ENCODE measurements around the gene HELT. TPM values are rescaled to one million over a fixed set of nuclear protein-coding genes. Genes with fewer than 3 reads are reported as not detected.

HELT gene
- total and polyA plus RNA-seq, 2 donors (not counting 1 experiment from before 2014, with no cell fraction given): not detected

GRCh38 chr4:185015108-185015507, 3.2 kb upstream of the HELT start:
- H3K4me2 ChIP-seq (ENCODE audit: extremely low read depth, insufficient read depth, low read length): no peak overlapping the region
- no peak overlapping the region for H2AFZ ChIP-seq (ENCODE audit: low read length)
- peaks cover 37% of the 10 kb centered on the region for H3K27me3 ChIP-seq (ENCODE audit: control insufficient read depth, insufficient read depth, low read length)
- H3K79me2 ChIP-seq (ENCODE audit: control insufficient read depth, insufficient read depth, low read length): no peaks in the 10 kb centered on the region
- no peak overlapping the region for H3K9ac ChIP-seq (ENCODE audit: insufficient read depth, low read length)
- peak in 1 of 2 donors; percentile 44 for DNase-seq (ENCODE audit: low read depth in 2 of 2)
- no peaks in the 10 kb centered on the region for H3K4me1 ChIP-seq (ENCODE audit: control insufficient read depth, extremely low read depth, insufficient read depth, low read length)
- H3K9me3 ChIP-seq (ENCODE audit: control insufficient read depth, insufficient read depth, low read depth, low read length): no peaks in the 10 kb centered on the region
- H3K27ac ChIP-seq (ENCODE audit: insufficient read depth, low read length): no peak overlapping the region
- TF ChIP-seq EZH2 (IDR thresholded peaks at IDR 0.05; ENCODE audit: low read length, missing control alignments) (no peak), CTCF (conservative IDR thresholded peaks at IDR 0.05 in 1 of 2, IDR thresholded peaks at IDR 0.05 in 1 of 2; ENCODE audit: low read depth in 1 of 2, low read length in 2 of 2) (peak in 1 of 2 donors; percentile 41)
- no peak overlapping the region for H3K4me3 ChIP-seq (replicated peaks in 1 of 4; ENCODE audit: control extremely low read depth in 1 of 4, insufficient read depth in 1 of 4, low read depth in 3 of 4, low read length in 4 of 4)
- no peaks in the 10 kb centered on the region for H3K36me3 ChIP-seq (ENCODE audit: control insufficient read depth, insufficient read depth, low read length)
- no peaks in the 10 kb centered on the region for H4K20me1 ChIP-seq (ENCODE audit: control insufficient read depth, extremely low read depth, insufficient read depth, low read length)

GRCh38 chr4:185016101-185016940, 2.0 kb upstream of the HELT start:
- DNase-seq (ENCODE audit: low read depth in 2 of 2): no peak
- Histone ChIP-seq H3K36me3 (ENCODE audit: control insufficient read depth, insufficient read depth, low read length) (no peaks in the 10 kb centered on the region), H2AFZ (ENCODE audit: low read length) (no peak overlapping the region), H3K27me3 (ENCODE audit: control insufficient read depth, insufficient read depth, low read length) (peaks cover 45% of the 10 kb centered on the region), H3K4me3 (replicated peaks in 1 of 4; ENCODE audit: control extremely low read depth in 1 of 4, insufficient read depth in 1 of 4, low read depth in 3 of 4, low read length in 4 of 4) (no peak overlapping the region), H3K9me3 (ENCODE audit: control insufficient read depth, insufficient read depth, low read depth, low read length) (no peaks in the 10 kb centered on the region), H3K79me2 (ENCODE audit: control insufficient read depth, insufficient read depth, low read length) (no peaks in the 10 kb centered on the region), H3K4me2 (ENCODE audit: extremely low read depth, insufficient read depth, low read length) (no peak overlapping the region), H3K9ac (ENCODE audit: insufficient read depth, low read length) (no peak overlapping the region), H3K27ac (ENCODE audit: insufficient read depth, low read length) (no peak overlapping the region), H4K20me1 (ENCODE audit: control insufficient read depth, extremely low read depth, insufficient read depth, low read length) (no peaks in the 10 kb centered on the region), H3K4me1 (ENCODE audit: control insufficient read depth, extremely low read depth, insufficient read depth, low read length) (no peaks in the 10 kb centered on the region)
- TF ChIP-seq CTCF (conservative IDR thresholded peaks at IDR 0.05 in 1 of 2, IDR thresholded peaks at IDR 0.05 in 1 of 2; ENCODE audit: low read depth in 1 of 2, low read length in 2 of 2) (no peak), EZH2 (IDR thresholded peaks at IDR 0.05; ENCODE audit: low read length, missing control alignments) (peak; percentile 60)

GRCh38 chr4:185016946-185017758, 1.1 kb upstream of the HELT start:
- no peaks in the 10 kb centered on the region for H3K9me3 ChIP-seq (ENCODE audit: control insufficient read depth, insufficient read depth, low read depth, low read length)
- no peak overlapping the region for H3K4me3 ChIP-seq (replicated peaks in 1 of 4; ENCODE audit: control extremely low read depth in 1 of 4, insufficient read depth in 1 of 4, low read depth in 3 of 4, low read length in 4 of 4)
- no peak overlapping the region for H2AFZ ChIP-seq (ENCODE audit: low read length)
- no peaks in the 10 kb centered on the region for H3K79me2 ChIP-seq (ENCODE audit: control insufficient read depth, insufficient read depth, low read length)
- H3K9ac ChIP-seq (ENCODE audit: insufficient read depth, low read length): no peak overlapping the region
- peak; percentile 19 to 40 for DNase-seq (ENCODE audit: low read depth in 2 of 2)
- no peaks in the 10 kb centered on the region for H4K20me1 ChIP-seq (ENCODE audit: control insufficient read depth, extremely low read depth, insufficient read depth, low read length)
- H3K36me3 ChIP-seq (ENCODE audit: control insufficient read depth, insufficient read depth, low read length): no peaks in the 10 kb centered on the region
- no peak overlapping the region for H3K4me2 ChIP-seq (ENCODE audit: extremely low read depth, insufficient read depth, low read length)
- no peak overlapping the region for H3K27ac ChIP-seq (ENCODE audit: insufficient read depth, low read length)
- no peaks in the 10 kb centered on the region for H3K4me1 ChIP-seq (ENCODE audit: control insufficient read depth, extremely low read depth, insufficient read depth, low read length)
- no peak for TF ChIP-seq EZH2 (IDR thresholded peaks at IDR 0.05; ENCODE audit: low read length, missing control alignments)
- no peak for TF ChIP-seq CTCF (conservative IDR thresholded peaks at IDR 0.05 in 1 of 2, IDR thresholded peaks at IDR 0.05 in 1 of 2; ENCODE audit: low read depth in 1 of 2, low read length in 2 of 2)
- peaks cover 51% of the 10 kb centered on the region for H3K27me3 ChIP-seq (ENCODE audit: control insufficient read depth, insufficient read depth, low read length)
